ENCODE measurements around the gene CNOT10. TPM values are rescaled to one million over a fixed set of nuclear protein-coding genes. Genes with fewer than 3 reads are reported as not detected.
"Not testable (repeated sequence)": the region's sequence is repeated elsewhere in the genome, so short reads cannot be mapped to it uniquely, and the experiment has no call there.

The CNOT10 gene
- total RNA-seq, 1 donor from 2014 or later = 74.4 TPM

DNA sequence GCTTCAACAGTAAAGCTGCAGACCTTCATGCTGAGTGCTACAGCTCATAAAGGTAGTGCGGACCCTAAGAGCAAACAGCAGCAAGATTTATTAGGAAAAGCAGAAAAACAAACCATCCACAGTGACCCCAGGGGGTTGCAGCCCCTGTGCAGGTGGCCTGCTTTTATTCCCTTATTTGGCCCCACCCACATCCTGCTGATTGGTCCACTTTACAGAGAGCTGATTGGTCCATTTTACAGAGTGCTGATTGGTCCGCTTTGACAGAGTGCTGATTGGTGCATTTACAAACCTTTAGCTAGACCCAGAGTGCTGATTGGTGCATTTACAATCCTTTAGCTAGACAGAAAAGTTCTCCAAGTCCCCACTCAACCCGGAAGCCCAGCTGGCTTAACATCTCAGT, 11.3 kb upstream of the CNOT10 start:
- intact Hi-C loops (cut with micrococcal nuclease); DNase-seq; H3K9me3 Mint-ChIP-seq; H3K4me1 Mint-ChIP-seq; H3K27ac Mint-ChIP-seq; H3K36me3 Mint-ChIP-seq (ENCODE audit: low read depth); H3K4me3 Mint-ChIP-seq: not testable (repeated sequence)
- H3K27me3 Mint-ChIP-seq = peaks cover 12% of the 10 kb centered on the region

DNA sequence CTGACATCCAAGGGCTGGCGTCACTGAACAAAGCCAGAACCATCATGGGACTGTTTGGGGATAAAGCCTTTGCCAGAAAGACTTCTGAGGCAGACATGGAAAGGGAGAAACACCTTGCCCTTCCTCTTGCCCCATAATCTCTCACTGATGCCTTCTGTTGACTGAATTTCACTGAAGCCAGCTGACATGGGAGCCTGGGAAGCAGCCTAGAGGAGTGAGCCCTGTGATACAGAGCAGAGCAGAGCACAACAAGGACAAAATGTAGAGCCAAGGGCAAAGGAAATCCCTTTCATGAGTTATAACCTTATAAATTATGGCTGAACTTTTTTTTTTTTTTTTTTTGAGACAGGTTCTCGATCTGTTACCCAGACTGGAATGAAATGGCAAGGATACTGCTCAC, 9.8 kb upstream of the CNOT10 start:
- intact Hi-C loops (cut with micrococcal nuclease) = no loop called here
- Mint-ChIP-seq H3K27ac (no peak overlapping the region), H3K27me3 (peaks cover 13% of the 10 kb centered on the region), H3K36me3 (ENCODE audit: low read depth) (no peaks in the 10 kb centered on the region), H3K4me3 (no peak overlapping the region), H3K9me3 (peaks cover 2% of the 10 kb centered on the region), H3K4me1 (peaks cover 5% of the 10 kb centered on the region)
- no peak for DNase-seq

DNA sequence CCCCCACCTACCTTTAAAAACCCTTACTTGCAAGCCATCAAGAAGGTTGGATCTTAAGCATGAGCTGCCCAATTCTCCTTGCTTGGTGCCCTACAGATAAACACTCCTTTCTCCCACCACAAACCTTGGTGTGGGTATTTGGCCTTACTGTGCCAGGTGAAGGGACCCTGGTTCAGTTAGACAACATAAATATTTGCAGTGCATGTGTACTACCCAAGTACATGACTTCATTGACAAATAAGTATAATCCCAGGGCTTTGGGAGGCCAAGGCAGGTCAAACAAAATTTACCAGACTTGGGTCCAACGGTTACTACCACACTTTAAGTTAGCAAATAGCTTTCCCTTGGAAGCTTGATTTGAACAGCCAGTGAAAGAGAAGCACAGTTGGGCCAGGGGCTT, 9.3 kb upstream of the CNOT10 start:
- Mint-ChIP-seq H3K4me1 (peaks cover 5% of the 10 kb centered on the region), H3K27me3 (peaks cover 13% of the 10 kb centered on the region), H3K36me3 (ENCODE audit: low read depth) (no peaks in the 10 kb centered on the region), H3K27ac (no peak overlapping the region), H3K9me3 (peaks cover 2% of the 10 kb centered on the region), H3K4me3 (no peak overlapping the region)
- intact Hi-C loops (cut with micrococcal nuclease) = no loop called here
- DNase-seq = no peak

DNA sequence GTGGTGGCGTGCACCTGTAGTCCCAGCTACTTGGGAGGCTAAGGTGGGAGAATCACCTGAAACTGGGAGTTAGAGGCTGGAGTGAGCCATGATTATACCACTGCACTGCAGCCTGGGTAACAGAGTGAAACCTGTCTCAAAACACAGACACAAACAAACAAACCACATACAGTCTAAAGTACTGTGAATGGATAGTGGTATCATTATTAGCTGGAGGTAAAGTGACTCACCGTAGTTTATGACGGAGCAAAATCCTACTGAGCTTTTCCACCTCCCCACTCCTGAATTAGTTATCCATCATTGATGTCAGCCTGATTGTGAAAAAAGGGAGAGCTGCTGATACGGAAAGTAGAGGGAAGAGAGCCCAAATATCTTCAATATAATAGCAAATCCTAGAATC, 3.2 kb upstream of the CNOT10 start:
- peaks cover 15% of the 10 kb centered on the region for H3K4me1 Mint-ChIP-seq
- H3K27me3 Mint-ChIP-seq = peaks cover 4% of the 10 kb centered on the region
- no peaks in the 10 kb centered on the region for H3K9me3 Mint-ChIP-seq
- no peak overlapping the region for H3K27ac Mint-ChIP-seq
- H3K36me3 Mint-ChIP-seq (ENCODE audit: low read depth) = peaks cover 2% of the 10 kb centered on the region
- DNase-seq = no peak
- intact Hi-C loops (cut with micrococcal nuclease) = loop anchor here (10.0 kb wide), 2 partner anchors 567 to 1147 kb away; partner anchors contain the start of gene STT3B
- no peak overlapping the region for H3K4me3 Mint-ChIP-seq

DNA sequence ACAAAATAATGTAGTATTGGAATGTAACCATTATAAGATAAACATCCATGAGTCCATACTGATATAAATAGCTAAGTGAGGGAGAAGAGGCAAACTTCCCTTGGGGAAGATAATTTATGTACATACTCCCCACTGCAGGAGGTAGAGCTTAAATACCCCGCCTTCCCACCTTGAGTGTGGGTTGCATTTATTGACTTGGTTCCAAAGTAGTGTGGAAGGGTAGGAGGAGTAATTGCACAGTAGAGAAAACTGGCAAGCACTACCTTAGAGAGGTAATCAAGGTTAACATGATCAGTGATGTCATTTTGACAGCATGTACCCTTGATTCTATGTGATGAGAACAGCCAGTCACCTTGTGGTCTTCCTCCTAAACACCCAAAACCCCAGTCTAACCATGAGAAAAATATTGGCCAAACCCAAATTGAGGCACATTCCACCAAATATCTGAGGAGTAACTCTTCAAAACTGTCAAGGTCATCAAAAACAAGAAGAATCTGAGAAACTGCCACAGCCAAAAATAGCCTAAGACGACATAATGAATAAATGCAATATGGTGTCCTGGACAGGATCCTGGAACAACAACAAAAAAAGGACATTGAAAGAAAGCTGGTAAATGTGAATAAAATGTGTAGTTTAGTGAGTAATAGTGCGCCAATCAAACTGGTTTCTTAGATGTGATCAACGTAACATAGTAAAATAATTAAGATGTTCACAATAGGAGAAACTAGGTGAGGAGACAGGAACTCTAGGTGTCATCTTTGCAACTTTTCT, 774 bp upstream of the CNOT10 start:
- Mint-ChIP-seq H3K27me3 (peaks cover 1% of the 10 kb centered on the region), H3K9me3 (no peaks in the 10 kb centered on the region), H3K4me3 (peak overlapping the region; percentile 95), H3K4me1 (peaks cover 22% of the 10 kb centered on the region), H3K36me3 (ENCODE audit: low read depth) (peaks cover 10% of the 10 kb centered on the region), H3K27ac (peak overlapping the region; percentile 96)
- DNase-seq = no peak
- intact Hi-C loops (cut with micrococcal nuclease) = loop anchor here (10.0 kb wide), 2 partner anchors 569 to 1149 kb away; partner anchors contain the start of gene STT3B

DNA sequence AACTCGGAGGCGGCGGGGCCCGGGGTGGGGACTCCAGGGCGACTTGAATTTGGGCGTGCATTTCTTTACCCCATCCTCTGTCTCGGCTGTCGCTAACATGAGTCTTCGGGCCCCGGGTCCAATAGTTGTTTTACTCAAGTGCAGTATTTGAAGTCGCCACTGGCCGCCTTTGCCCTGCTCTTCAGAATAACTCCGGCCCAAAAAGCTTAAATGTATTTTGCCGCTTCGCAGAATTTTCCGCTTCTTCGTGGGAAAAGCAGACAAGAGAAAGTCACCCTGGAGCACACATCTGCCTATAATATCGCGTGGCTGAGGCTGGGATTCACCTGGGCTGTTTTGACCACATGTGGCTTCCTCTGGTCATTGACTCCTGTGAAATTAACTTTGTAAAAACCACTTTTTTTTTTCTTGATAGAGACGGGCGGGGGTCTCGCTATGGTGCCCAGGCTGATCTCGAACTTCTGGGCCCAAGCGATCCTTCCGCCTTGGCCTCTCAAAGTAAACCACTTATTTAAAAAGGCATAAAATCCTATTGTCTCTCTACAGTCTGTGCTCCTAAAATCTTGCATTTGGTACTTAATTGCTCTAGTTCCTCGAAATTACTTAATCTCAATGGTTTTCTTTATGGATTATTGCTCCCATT, 676 bp downstream of the CNOT10 start:
- H3K4me1 Mint-ChIP-seq = peaks cover 27% of the 10 kb centered on the region
- peak overlapping the region; percentile 95 for H3K4me3 Mint-ChIP-seq
- H3K9me3 Mint-ChIP-seq = no peaks in the 10 kb centered on the region
- H3K27me3 Mint-ChIP-seq = no peaks in the 10 kb centered on the region
- H3K36me3 Mint-ChIP-seq (ENCODE audit: low read depth) = peaks cover 19% of the 10 kb centered on the region
- DNase-seq = no peak
- intact Hi-C loops (cut with micrococcal nuclease) = loop anchor here (1.0 to 10.0 kb wide), 6 partner anchors 115 to 1151 kb away; partner anchors contain the start of genes CMTM6, CMTM7, DYNC1LI1 and STT3B
- H3K27ac Mint-ChIP-seq = peak overlapping the region; percentile 96

DNA sequence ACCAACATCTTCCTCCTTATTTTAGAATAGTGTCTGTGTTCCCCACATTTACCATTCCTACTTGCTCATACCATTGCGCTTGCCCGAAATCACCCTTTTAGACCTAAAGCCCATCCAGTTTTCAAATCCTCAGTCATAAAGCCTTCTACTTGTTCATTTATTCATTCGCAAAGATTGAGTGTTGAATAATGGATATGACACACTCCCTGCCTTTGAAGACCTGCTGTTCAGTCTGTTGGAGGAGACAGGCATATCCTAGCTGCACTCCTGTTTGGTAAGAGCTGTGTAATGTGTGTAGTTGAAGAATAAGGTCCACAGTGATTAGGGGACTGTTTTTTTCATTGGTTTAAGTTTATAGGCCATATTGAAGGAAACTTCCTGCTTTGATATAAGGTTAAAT, 1.7 kb downstream of the CNOT10 start:
- no peak for DNase-seq
- Mint-ChIP-seq H3K9me3 (no peaks in the 10 kb centered on the region), H3K36me3 (ENCODE audit: low read depth) (peaks cover 21% of the 10 kb centered on the region), H3K27ac (peak overlapping the region; percentile 7), H3K4me1 (peaks cover 27% of the 10 kb centered on the region), H3K27me3 (no peaks in the 10 kb centered on the region), H3K4me3 (peak overlapping the region; percentile 95)
- intact Hi-C loops (cut with micrococcal nuclease) = loop anchor here (5.0 to 10.0 kb wide), 3 partner anchors 294 to 1152 kb away; partner anchors contain the start of genes CMTM7 and STT3B

DNA sequence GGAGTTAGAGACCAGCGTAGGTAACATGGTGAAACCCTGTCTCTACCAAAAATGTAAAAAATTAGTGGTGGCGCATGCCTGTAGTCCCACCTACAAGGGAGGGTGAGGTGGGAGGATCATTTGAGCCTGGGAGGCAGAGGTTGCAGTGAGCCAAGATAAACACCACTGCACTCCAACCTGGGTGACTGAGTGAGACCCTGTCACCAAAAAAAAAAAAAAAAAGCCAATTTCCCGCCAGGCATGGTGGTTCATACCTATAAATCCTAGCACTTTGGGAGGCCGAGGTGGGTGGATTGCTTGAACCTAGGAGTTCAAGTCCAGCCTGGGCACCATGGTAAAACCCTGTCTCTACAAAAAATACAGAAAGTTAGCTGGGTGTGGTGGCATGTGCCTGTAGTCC, 6.9 kb downstream of the CNOT10 start:
- DNase-seq = no peak

DNA sequence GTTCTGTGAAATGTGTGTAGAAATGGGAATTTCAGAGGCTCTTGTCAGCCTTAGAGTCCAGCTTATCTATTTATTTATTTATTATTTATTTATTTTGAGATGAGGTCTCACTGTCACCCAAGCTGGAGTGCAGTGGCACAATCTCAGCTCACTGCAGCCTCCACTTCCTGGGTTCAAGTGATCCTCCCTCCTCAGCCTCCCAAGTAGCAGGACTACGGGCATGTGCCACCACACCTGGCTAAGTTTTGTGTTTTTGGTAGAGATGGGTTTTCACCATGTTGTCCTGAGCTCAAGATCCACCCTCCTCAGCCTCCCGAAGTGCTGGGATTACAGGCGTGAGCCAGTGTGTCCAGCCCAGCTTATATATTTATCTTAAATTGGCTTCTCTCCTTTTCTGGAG, 11.5 kb downstream of the CNOT10 start:
- Mint-ChIP-seq H3K4me1 (peaks cover 13% of the 10 kb centered on the region), H3K27me3 (no peaks in the 10 kb centered on the region), H3K36me3 (ENCODE audit: low read depth) (peaks cover 20% of the 10 kb centered on the region), H3K4me3 (no peak overlapping the region), H3K9me3 (no peaks in the 10 kb centered on the region), H3K27ac (no peak overlapping the region)
- intact Hi-C loops (cut with micrococcal nuclease) = no loop called here
- no peak for DNase-seq

More for the DNA sequence above, 6.9 kb downstream of the CNOT10 start:
- Mint-ChIP-seq H3K27ac (no peak overlapping the region), H3K9me3 (no peaks in the 10 kb centered on the region), H3K27me3 (no peaks in the 10 kb centered on the region), H3K4me1 (peaks cover 23% of the 10 kb centered on the region), H3K36me3 (ENCODE audit: low read depth) (peaks cover 31% of the 10 kb centered on the region), H3K4me3 (no peak overlapping the region)
- intact Hi-C loops (cut with micrococcal nuclease) = no loop called here

DNA sequence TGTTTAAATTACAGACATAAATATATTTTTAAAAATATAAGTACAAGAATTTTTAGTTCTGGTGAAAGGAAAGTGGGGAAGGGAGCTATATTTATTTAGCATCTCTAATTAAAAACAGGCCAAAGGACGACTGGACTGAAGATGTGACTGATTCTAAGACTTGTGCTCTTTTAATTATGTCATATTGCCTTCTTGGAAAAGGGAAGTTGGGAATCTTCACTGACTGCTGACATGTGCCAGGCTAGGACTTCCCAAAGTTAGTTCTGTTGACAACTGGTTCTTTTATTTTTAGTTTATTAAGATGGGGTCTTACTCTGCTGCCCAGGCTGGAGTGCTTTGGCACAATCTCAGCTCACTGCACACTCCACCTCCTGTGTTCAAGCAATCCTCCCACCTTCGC, 13.5 kb downstream of the CNOT10 start:
- Mint-ChIP-seq H3K9me3 (no peaks in the 10 kb centered on the region), H3K4me1 (peaks cover 19% of the 10 kb centered on the region), H3K27me3 (no peaks in the 10 kb centered on the region), H3K27ac (no peak overlapping the region), H3K36me3 (ENCODE audit: low read depth) (peaks cover 21% of the 10 kb centered on the region), H3K4me3 (no peak overlapping the region)
- intact Hi-C loops (cut with micrococcal nuclease) = no loop called here
- no peak for DNase-seq

DNA sequence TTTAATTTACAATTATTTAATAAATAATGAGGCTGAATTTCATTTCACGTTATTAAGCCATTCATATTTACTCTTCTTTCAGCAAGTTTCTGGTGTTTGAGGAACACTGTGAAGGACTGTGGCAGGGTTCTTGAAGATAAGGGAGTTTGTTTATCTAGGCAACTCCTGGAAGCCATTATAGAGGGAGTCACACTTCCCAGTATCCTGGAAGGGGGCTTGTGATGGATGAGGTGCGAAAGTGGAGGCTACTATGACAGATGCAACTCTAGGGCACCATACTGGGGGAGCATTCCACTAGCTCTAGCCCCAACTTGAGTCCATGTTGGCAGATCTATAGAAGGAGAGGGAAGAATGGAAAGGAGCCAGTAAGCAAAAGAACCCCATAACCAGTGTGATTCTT, 14.4 kb downstream of the CNOT10 start:
- Mint-ChIP-seq H3K27ac (no peak overlapping the region), H3K27me3 (no peaks in the 10 kb centered on the region), H3K9me3 (no peaks in the 10 kb centered on the region), H3K36me3 (ENCODE audit: low read depth) (peaks cover 19% of the 10 kb centered on the region), H3K4me3 (no peak overlapping the region), H3K4me1 (peaks cover 21% of the 10 kb centered on the region)
- no peak for DNase-seq
- intact Hi-C loops (cut with micrococcal nuclease) = no loop called here

DNA sequence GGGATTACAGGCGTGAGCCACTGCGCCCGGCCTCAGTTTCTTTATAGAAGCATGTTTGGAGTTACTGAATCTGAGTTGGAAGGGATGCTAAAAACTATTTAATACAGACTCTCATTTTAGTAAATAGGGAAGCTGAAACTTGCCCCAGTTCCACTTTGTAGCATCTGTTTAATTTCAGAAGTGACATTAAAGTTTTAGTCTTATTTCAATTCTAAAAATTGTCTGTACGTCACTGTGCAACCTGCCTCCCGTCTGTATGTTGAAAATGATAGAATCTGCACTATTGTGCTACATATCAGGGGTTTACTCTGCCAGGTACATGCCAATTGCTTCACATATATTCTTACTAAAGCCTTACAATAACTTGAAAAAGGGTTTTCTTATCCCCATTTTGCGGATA, 15.3 kb downstream of the CNOT10 start:
- no peak for DNase-seq

DNA sequence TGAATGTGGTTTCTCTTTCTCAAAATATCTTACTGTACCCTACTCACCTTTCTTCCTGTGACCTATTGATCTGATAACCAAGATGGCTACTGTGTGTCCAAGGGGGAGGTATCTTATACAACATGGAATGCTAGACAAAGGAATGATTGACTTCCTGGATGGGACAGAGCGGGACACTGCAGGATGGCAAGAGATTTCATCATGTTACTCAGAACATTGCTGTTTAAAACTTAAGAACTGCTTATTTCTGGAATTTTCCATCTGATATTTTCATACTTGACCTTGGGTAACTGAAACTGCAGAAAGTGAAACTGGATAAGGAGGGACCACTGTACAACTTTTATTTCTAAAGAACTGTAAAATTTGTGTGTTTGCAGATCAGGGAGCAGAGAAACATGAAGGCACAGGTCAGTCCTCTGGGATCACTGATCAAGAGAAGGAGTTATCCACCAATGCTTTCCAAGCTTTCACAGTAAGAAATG, 18.5 kb downstream of the CNOT10 start:
- Mint-ChIP-seq H3K4me1 (peaks cover 31% of the 10 kb centered on the region), H3K4me3 (peak overlapping the region; percentile 20), H3K27ac (no peak overlapping the region), H3K9me3 (no peaks in the 10 kb centered on the region), H3K36me3 (ENCODE audit: low read depth) (peaks cover 18% of the 10 kb centered on the region), H3K27me3 (no peaks in the 10 kb centered on the region)
- no peak for DNase-seq
- intact Hi-C loops (cut with micrococcal nuclease) = no loop called here

More for the DNA sequence above, 15.3 kb downstream of the CNOT10 start:
- Mint-ChIP-seq H3K9me3 (no peaks in the 10 kb centered on the region), H3K36me3 (ENCODE audit: low read depth) (peaks cover 14% of the 10 kb centered on the region), H3K27ac (no peak overlapping the region), H3K27me3 (no peaks in the 10 kb centered on the region), H3K4me1 (peaks cover 20% of the 10 kb centered on the region), H3K4me3 (no peak overlapping the region)
- intact Hi-C loops (cut with micrococcal nuclease) = no loop called here

DNA sequence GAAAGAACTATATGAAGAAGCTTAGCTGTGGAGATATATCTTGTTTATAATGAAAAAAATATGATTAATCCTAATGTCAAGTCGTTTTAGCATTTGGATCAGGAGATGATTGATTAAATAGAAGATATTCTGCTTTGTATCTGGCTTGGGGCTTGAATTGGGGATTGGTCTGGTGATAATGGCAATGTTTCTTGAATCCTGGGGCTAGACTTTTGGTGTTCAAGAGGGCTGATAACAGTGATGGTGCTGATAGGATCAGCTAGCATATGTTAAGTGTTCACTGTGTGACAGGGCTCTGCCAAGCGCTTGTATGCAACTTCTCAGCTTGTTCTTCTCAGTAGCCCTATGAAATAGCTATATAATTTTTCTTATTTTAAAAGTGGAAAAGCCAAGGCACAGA, 20.2 kb downstream of the CNOT10 start:
- intact Hi-C loops (cut with micrococcal nuclease) = no loop called here

More for the DNA sequence above, 20.2 kb downstream of the CNOT10 start:
- no peaks in the 10 kb centered on the region for H3K27me3 Mint-ChIP-seq
- no peak overlapping the region for H3K4me3 Mint-ChIP-seq
- peaks cover 37% of the 10 kb centered on the region for H3K4me1 Mint-ChIP-seq
- H3K36me3 Mint-ChIP-seq (ENCODE audit: low read depth) = peaks cover 25% of the 10 kb centered on the region
- H3K9me3 Mint-ChIP-seq = no peaks in the 10 kb centered on the region
- DNase-seq = no peak
- no peak overlapping the region for H3K27ac Mint-ChIP-seq
